Measurements from ENCODE around the gene SUN2. TPM values are rescaled to one million over a fixed set of nuclear protein-coding genes. Genes with fewer than 3 reads are reported as not detected.

SUN2 gene
- total and polyA plus RNA-seq, 2 donors (not counting 3 experiments of a cell fraction or from before 2014, with no cell fraction given): 76.7 to 133 TPM

DNA sequence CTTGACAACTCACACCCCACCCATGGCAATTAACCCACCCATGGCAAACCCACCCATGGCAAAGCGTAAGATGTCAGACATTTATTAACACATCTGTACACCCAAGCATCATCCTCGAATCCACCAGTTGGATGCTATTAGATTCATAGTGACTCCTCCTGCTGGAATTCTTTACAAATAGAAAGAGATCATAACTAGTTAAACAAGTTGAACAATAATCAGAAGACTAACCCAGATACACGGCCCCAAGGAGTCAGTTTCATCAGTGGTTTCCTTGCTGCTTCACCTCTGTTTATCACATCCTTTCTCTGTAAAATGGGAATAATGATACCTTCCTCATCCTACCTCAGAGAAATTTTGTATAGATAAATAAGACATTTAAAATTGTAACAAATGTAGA is 44.9 kb downstream of the SUN2 start:
- Histone ChIP-seq H3K27ac (ENCODE audit: insufficient read depth, low read depth, low read length) (no peak overlapping the region), H3K9me3 (replicated peaks; ENCODE audit: control insufficient read depth, insufficient read depth, low read length) (no peaks in the 10 kb centered on the region), H4K20me1 (replicated peaks; ENCODE audit: control insufficient read depth, extremely low read depth, insufficient read depth, low read length) (peaks cover 7% of the 10 kb centered on the region), H3K4me1 (ENCODE audit: control insufficient read depth, extremely low read depth, insufficient read depth, low read length) (peaks cover 20% of the 10 kb centered on the region), H3K79me2 (ENCODE audit: control insufficient read depth, insufficient read depth, low read length) (peaks cover 92% of the 10 kb centered on the region), H3K9ac (replicated peaks; ENCODE audit: extremely low read depth, insufficient read depth, low read length) (no peak overlapping the region), H3K9me1 (replicated peaks; ENCODE audit: control insufficient read depth, extremely low read depth, insufficient read depth, low read length) (no peaks in the 10 kb centered on the region), H3K27me3 (ENCODE audit: control insufficient read depth in 2 of 2, insufficient read depth in 2 of 2, low read length in 2 of 2) (no peaks in the 10 kb centered on the region), H2AFZ (ENCODE audit: low read depth, low read length) (no peak overlapping the region), H3K4me3 (replicated peaks in 1 of 3; ENCODE audit: insufficient read depth in 1 of 3, low read depth in 1 of 3, low read length in 3 of 3) (no peak overlapping the region), H3K36me3 (ENCODE audit: control insufficient read depth in 2 of 2, extremely low read depth in 1 of 2, insufficient read depth in 2 of 2, low read length in 2 of 2) (peaks cover 0 to 3% of the 10 kb centered on the region in 2 experiments), H3K4me2 (ENCODE audit: insufficient read depth, low read length) (no peak overlapping the region)
- BruUV-seq (replicated peaks): no TSS peak
- ChIA-PET POLR2A (no interaction called here), CTCF (no interaction called here)
- no peak for DNase-seq (ENCODE audit: low read depth, low spot score)
- dilution Hi-C loops (cut with MboI; ENCODE audit: extremely low pct_ligation_motif_present, low sequenced_read_pairs) (no loop called here), intact Hi-C loops (cut with micrococcal nuclease) (no loop called here)
- FAIRE-seq: no peak
- TF ChIP-seq, protein P1, sequence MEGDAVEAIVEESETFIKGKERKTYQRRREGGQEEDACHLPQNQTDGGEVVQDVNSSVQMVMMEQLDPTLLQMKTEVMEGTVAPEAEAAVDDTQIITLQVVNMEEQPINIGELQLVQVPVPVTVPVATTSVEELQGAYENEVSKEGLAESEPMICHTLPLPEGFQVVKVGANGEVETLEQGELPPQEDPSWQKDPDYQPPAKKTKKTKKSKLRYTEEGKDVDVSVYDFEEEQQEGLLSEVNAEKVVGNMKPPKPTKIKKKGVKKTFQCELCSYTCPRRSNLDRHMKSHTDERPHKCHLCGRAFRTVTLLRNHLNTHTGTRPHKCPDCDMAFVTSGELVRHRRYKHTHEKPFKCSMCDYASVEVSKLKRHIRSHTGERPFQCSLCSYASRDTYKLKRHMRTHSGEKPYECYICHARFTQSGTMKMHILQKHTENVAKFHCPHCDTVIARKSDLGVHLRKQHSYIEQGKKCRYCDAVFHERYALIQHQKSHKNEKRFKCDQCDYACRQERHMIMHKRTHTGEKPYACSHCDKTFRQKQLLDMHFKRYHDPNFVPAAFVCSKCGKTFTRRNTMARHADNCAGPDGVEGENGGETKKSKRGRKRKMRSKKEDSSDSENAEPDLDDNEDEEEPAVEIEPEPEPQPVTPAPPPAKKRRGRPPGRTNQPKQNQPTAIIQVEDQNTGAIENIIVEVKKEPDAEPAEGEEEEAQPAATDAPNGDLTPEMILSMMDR (IDR thresholded peaks at IDR 0.05; ENCODE audit: extremely low read depth in 1 of 2, insufficient read depth in 1 of 2, low read depth in 1 of 2, low read length in 2 of 2): no peak
- TF ChIP-seq, protein P2, sequence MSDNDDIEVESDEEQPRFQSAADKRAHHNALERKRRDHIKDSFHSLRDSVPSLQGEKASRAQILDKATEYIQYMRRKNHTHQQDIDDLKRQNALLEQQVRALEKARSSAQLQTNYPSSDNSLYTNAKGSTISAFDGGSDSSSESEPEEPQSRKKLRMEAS (IDR thresholded peaks at IDR 0.05; ENCODE audit: insufficient read depth, insufficient read length): no peak
- TF ChIP-seq POLR2AphosphoS5 (IDR thresholded peaks at IDR 0.05; ENCODE audit: insufficient read depth, low read depth, low read length) (no peak), JUN (IDR thresholded peaks at IDR 0.05; ENCODE audit: borderline replicate concordance, insufficient read depth, insufficient read length, low read depth) (no peak), MYC (IDR thresholded peaks at IDR 0.05; ENCODE audit: low read depth, low read length) (no peak), POLR2A (IDR thresholded peaks at IDR 0.05; ENCODE audit: low read depth, low read length) (no peak), GATA2 (IDR thresholded peaks at IDR 0.05; ENCODE audit: insufficient read depth, insufficient read length, low read depth, low read length) (no peak), FOS (IDR thresholded peaks at IDR 0.05; ENCODE audit: borderline replicate concordance, insufficient read depth, low read length) (no peak), EZH2 (IDR thresholded peaks at IDR 0.05; ENCODE audit: borderline replicate concordance, low read depth, low read length, severe bottlenecking) (no peak)
